HepG2 (cell line): Measurements from ENCODE around the gene TBC1D24. TPM values are rescaled to one million over a fixed set of nuclear protein-coding genes. Genes with fewer than 3 reads are reported as not detected.
A peak's percentile ranks its signal among the peaks of the same experiment; 100 is the strongest.

Experiments used
- AHDC1 ChIP-seq: sonication (generic); formaldehyde crosslinking; IDR thresholded peaks from 2 replicates; pipeline ENCODE4 v1.5.1; 2020; ENCODE audit warnings: mild to moderate bottlenecking, missing genetic modification reagents, borderline replicate concordance
- ESRRA ChIP-seq: sonication (generic); formaldehyde crosslinking; IDR thresholded peaks from 2 replicates; pipeline ENCODE4 v1.5.1; 2020; ENCODE audit warnings: mild to moderate bottlenecking, low read depth, missing genetic modification reagents
- HDAC6 ChIP-seq: fragments of 200-600 bp; sonication (generic); IDR thresholded peaks from 2 replicates; pipeline ENCODE4 v1.7.0; 2017; ENCODE audit warnings: mild to moderate bottlenecking, antibody characterized with exemption, low read length, low read depth
- HMG20A ChIP-seq: IDR thresholded peaks from 2 replicates; pipeline ENCODE4 v1.6.1; 2016; ENCODE audit warnings: borderline replicate concordance
- HOXA9 ChIP-seq: sonication (generic); formaldehyde crosslinking; IDR thresholded peaks from 2 replicates; pipeline ENCODE4 v1.8.1; 2022; ENCODE audit warnings: missing genetic modification reagents, mild to moderate bottlenecking, moderate library complexity, borderline replicate concordance
- KDM3A ChIP-seq: IDR thresholded peaks from 2 replicates; pipeline ENCODE4 v1.6.1; 2018; ENCODE audit warnings: low read depth, missing compliant biosample characterization
- KLF6 ChIP-seq: IDR thresholded peaks from 2 replicates; pipeline ENCODE4 v1.8.0; 2016; ENCODE audit warnings: missing biosample characterization, missing genetic modification reagents
- MED13 ChIP-seq: sonication (generic); formaldehyde crosslinking; IDR thresholded peaks from 2 replicates; pipeline ENCODE4 v1.5.0; 2020; ENCODE audit warnings: missing genetic modification reagents
- NR2F2 ChIP-seq: IDR thresholded peaks from 2 replicates; pipeline ENCODE4 v1.6.1; 2012; ENCODE audit warnings: low read depth, inconsistent platforms, borderline replicate concordance
- RBM22 ChIP-seq: fragments of 200-400 bp; formaldehyde crosslinking; optimal IDR thresholded peaks from 2 replicates; pipeline ENCODE3; 2017; ENCODE audit warnings: mild to moderate bottlenecking, low read length, moderate library complexity
- ZFP1 ChIP-seq: IDR thresholded peaks from 2 replicates; pipeline ENCODE4 v1.6.1; 2016
- ZNF280D ChIP-seq: sonication (generic); formaldehyde crosslinking; IDR thresholded peaks from 2 replicates; pipeline ENCODE4 v1.5.1; 2020; ENCODE audit warnings: mild to moderate bottlenecking, missing genetic modification reagents
- ZNF496 ChIP-seq: sonication (generic); formaldehyde crosslinking; IDR thresholded peaks from 2 replicates; pipeline ENCODE4 v1.8.1; 2023; ENCODE audit warnings: mild to moderate bottlenecking, moderate library complexity, missing genetic modification reagents; ENCODE audit not compliant: insufficient replicate concordance
- ZNF598 ChIP-seq: sonication (generic); formaldehyde crosslinking; IDR thresholded peaks from 2 replicates; pipeline ENCODE4 v1.5.1; 2020; ENCODE audit warnings: mild to moderate bottlenecking, missing genetic modification reagents, borderline replicate concordance
- ZNF816 ChIP-seq: sonication (generic); formaldehyde crosslinking; IDR thresholded peaks from 2 replicates; pipeline ENCODE4 v1.8.0; 2022; ENCODE audit warnings: missing genetic modification reagents, mild to moderate bottlenecking, borderline replicate concordance
- polyA plus RNA-seq, 8 experiments: library from polyadenylated mRNA; depleted of rRNA in 3 of 8; stranded (reverse) in 7 of 8; unstranded in 1 of 8; fragments of >200 nt; fragmentation: Illumina TruSeq in 4 of 8; extraction: Trizol in 4 of 8; gene quantifications; 2 replicates each; pipeline versions ENCODE4 v1.2.1 to v1.2.3, GENCODE V29; 2011 to 2016; ENCODE audit warnings: low read depth in 4 of 8, missing spikeins in 1 of 8, mixed read lengths in 1 of 8; ENCODE audit not compliant: insufficient read depth in 1 of 8
- total RNA-seq, 5 experiments: library from RNA; depleted of rRNA; stranded (reverse); fragments of >200 nt; fragmentation: Illumina TruSeq; extraction: Trizol; gene quantifications; 2 replicates each; pipeline ENCODE4 v1.2.3, GENCODE V29; 2016; ENCODE audit warnings: low read depth in 1 of 5

TBC1D24 gene
- total and polyA plus RNA-seq, 2 of the 13 experiments (the other 11 are each of a cell fraction or from before 2014, with no cell fraction given), result 7.7 to 13.7 TPM

- TF ChIP-seq ZNF280D (no peak), MED13 (CRISPR knock-in tag) (no peak), RBM22 (peak; percentile 91), HDAC6 (no peak), NR2F2 (no peak), HOXA9 (no peak), KDM3A (CRISPR knock-in tag) (peak; percentile 38; the same call in 1 of the 2 replicates), HMG20A (CRISPR knock-in tag) (no peak), ESRRA (CRISPR knock-in tag) (no peak), ZFP1 (CRISPR knock-in tag) (peak; percentile 56; the same call in 1 of the 2 replicates), ZNF496 (no peak), ZNF598 (peak; percentile 79; the same call in 1 of the 2 replicates), ZNF816 (CRISPR knock-in tag) (no peak), KLF6 (CRISPR knock-in tag) (0 out of 2 replicates have a peak, but pooled peaks have one; percentile 43), AHDC1 (CRISPR knock-in tag) (no peak)
Measured at GRCh38 chr16:2531696-2532493, 57.0 kb downstream of the TBC1D24 start (continued).
